GM19193 (cell line): ENCODE data around the gene BRSK2.

ENCODE experiments used
- POLR2A ChIP-seq: IDR thresholded peaks from 4 replicates; pipeline ENCODE4 v1.6.1; 2011; ENCODE audit not compliant: insufficient read depth, insufficient read length; ENCODE audit errors: extremely low read depth

The BRSK2 gene

DNA sequence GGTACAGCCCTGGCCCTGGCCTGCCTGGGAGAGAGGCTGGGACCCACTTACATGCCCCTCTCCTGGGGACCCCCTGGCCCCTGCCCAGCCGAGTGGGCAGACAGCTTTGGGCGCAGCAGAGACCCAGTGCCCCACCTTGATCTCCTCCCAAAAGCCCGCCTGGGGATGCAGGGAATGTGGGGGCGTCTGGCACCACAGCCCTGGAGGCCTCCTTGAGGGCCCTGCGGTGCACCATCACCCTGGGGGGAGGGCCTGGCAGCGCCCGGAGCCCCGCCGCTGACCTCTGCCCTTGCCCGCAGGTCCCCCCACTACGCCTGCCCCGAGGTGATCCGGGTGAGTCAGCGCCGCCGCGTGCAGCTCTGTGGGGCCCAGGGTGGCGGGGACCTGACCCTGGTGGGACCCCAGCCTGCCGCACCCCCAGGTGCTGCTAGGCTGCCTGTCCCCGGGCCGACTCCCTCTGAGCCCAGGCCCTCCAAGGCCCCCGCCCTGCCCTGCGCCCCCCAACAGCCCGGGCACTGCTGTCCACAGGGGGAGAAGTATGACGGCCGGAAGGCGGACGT lies 53.2 kb downstream of the BRSK2 start:
- no peak for TF ChIP-seq POLR2A

DNA sequence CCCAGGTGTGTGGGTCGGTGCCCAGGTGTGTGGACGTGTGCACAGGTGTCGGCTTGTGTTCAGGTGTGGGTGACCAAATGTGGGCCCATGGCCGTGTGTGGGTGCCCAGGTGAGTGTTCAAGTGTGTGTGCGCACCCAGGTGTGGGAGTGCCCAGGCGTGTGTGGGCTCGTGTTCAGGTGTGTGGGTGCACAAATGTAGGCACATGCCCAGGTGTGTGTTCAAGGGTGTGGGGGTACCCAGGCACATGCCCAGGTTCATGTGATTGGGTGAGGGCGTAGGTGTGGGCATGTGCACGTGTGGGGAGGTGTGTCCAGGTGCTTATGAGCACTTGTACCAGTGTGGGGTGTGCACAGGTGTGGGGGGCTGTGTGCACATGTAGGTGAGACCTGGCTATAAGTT lies 54.0 kb downstream of the BRSK2 start:
- no peak for TF ChIP-seq POLR2A

DNA sequence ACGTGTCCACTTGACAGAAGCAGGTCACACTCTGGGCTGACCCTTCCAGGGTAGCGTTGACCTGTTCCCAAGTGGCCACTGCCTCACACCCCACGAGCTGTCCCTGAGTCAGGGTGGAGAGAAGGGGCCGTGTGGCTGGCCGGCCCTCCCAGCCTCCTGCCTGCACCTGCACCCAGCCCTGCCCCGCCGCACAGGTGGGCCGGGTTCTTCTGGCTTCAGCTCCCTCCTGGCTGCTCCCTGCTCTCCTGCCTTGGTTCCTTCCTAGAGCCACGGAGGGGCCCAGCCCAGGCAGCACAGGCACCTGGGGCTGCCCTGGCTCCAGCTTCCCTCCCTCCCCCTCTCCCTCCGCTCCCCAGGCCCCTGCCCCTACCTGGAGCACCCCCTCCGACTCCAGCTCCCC lies 54.6 kb downstream of the BRSK2 start:
- TF ChIP-seq POLR2A: no peak

DNA sequence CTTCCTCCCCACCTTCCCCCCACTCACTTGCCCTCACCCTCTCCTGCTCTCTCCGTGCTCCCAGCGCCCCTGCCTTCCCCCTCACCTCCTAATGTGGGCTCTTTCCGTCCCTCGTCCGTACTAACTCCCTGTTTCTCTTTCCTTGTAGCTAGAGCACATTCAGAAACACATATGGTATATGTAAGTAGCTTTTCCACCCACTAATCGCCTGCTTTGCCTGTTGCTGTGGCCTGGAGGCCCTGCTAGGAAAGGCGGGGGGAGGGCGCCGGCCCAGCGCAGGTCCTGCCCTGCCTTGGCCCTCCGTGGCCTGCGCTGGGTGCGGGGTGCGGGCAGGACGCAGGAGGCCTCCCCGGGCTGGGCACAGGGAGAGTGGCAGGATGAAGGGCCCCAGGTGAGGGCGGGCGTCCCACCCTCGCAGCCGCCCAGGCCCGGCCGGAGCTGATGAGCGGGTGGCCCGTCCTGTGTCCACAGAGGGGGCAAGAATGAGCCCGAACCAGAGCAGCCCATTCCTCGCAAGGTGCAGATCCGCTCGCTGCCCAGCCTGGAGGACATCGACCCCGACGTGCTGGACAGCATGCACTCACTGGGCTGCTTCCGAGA lies 55.2 kb downstream of the BRSK2 start:
- TF ChIP-seq POLR2A: no peak

DNA sequence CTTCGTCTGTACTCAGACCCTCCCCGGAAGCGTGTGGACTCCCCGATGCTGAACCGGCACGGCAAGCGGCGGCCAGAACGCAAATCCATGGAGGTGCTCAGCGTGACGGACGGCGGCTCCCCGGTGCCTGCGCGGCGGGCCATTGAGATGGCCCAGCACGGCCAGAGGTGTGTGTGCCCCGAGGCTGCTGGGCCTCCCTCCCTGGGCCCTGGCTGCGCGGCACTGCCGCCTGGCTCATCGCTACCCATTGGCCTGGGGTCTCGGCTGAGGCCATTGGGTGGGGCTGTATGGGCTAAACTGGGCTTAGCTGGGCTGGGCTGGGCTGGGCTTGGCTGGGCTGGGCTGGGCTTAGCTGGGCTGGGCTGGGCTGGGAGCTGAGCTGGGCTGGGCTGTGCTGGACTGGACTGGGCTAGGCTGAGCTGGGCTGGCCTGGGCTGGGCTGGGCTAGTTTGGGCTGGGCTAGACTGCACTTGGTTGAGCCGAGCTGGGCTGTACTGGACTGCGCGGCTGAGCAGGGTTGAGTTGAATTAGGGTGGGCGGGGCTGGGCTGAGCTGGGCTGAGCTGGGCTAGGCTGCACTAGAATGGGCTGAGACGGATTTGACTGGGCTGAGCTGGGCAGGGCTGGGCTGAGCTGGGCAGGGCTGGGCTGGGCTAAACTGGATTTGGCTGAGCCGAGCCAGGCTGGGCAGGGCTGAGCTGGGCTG lies 56.2 kb downstream of the BRSK2 start:
- TF ChIP-seq POLR2A: no peak

DNA sequence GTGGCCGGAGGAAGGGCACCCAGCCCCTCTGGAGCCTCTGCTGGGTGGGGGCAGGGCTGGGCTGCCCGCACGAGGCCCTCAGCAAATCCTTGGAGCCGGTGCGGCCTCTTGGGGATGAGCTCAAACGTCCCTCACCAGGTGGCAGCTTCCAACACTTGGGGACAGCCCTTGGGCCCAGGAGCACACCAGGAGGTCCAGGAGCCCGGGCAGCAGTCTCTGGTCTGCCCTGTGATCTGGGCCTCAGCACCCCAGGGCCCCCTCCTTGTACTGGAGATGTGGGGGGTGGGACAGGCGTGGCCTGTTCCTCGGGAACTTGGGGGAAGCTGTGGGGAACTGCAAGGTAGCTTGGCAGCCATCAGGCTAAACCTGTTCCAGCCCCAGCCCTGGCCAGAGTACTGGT lies 56.9 kb downstream of the BRSK2 start:
- TF ChIP-seq POLR2A: no peak

DNA sequence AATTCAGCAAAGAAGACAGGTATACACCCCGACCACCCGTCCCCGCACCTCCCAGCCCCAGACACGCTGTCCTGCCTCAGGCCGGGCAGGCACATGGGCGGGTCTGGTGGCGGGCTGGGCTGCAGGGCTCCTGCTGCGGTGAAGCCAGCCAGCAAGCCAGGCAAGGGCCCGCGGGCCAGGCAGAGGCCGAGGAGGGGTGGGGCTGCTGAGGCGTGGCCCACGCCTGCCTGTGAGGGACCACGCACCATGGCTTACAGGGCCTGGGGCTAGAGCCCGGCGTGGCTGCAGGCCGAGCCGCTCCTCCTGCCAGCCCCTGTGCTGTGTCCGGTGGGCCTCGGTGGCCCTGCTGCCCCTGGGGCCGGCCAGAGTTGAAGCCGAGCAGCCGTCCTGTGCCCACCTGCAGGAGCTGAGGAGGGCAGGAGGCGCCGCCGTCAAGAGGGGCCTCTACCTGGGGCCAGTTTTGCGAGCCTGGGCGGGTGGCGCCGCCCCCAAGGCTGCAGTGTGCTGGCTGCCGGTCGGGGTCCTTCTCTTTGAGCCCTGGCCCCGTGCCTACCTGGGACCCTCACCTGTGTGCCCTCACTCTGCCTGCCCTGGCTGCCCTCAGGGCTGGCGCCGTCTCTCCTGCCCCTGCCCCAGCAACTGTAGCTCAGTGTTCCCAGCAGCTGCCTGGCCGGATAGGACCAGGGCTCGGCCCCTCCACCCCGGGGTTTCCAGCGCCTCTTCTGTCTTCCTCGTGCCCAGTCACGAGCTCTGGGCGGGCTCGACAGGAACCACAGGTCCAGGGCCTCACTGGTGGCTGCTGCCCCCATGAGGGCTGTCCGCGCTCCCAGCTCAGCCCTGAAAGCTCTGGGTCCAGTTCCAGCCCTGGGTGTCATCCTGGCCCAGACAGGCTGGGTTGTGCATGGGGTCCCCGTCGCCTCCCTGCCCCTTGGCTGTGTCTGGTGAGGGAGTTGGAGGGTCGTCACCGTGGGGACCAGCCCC lies 58.4 kb downstream of the BRSK2 start:
- TF ChIP-seq POLR2A: no peak

DNA sequence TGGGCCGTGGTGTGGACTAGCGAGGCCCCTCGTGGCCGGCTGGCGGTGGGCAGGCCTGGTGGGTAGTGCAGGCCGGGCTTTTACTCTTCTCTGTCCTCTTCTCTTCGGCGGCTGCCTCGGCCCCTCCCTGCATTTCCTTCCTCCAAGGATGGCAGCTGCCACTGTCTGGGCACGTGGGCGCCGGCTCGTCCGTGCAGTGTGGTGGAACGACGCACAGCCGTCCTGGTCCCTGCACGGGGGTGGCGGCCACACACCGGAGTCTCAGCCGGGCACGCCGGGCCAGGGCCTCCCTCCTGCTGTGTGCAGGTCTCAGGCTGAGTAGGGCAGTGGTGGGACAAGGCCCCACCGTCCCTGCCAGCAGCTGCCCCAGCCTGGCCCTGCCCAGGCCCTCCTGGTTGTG lies 59.1 kb downstream of the BRSK2 start:
- TF ChIP-seq POLR2A: no peak

DNA sequence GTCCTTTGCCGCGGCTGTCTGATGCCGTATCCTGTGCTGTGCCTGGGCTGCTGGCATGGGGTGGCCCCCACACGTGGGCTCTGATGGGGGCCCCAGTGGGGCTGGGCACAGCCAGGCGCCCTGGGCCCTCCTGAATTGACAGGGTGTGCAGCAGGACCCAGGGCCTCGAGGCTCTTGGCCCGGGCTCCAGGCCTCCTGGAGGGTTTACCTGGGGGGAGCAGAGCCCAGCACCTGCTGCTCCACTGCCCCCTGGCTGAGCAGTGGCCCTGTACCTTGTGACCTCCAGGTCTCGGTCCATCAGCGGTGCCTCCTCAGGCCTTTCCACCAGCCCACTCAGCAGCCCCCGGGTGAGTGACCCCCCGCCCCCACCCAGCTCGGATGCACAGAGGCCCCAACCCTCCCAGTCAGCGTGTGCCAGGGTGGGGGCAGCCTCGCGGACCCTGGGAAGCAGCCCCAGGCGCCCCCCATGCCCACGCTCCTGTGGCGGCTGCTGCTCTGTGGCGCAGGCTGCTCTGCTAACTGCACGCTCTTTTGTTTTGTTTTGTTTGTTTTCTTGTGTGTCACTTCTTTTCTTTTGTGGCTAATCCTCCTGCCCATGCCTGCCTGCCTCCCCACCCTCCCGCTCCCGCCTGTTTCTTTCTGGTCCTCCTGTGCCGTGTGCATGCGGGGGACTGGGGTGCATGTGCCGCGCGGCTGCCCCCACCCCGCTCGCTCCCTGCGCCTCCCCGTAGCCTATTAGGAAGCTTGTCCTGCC lies 59.9 kb downstream of the BRSK2 start:
- no peak for TF ChIP-seq POLR2A

DNA sequence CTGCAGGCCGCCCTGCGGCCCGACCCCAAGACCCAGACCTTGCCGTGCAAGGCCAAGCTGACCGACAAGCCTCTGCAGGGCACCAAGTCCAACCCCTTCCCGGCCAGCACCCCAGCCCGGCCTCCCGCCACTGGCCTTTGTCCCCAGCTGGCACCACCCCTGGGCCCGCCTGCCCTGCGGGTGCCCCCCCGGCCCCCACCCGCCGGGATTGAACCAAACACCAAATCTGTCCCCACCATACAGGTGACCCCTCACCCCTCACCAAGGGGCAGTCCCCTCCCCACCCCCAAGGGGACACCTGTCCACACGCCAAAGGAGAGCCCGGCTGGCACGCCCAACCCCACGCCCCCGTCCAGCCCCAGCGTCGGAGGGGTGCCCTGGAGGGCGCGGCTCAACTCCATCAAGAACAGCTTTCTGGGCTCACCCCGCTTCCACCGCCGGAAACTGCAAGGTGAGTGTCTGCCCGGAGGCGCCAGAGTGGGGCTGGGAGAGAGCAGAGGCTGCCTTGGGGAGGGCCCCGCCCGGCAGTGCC lies 60.7 kb downstream of the BRSK2 start:
- no peak for TF ChIP-seq POLR2A

DNA sequence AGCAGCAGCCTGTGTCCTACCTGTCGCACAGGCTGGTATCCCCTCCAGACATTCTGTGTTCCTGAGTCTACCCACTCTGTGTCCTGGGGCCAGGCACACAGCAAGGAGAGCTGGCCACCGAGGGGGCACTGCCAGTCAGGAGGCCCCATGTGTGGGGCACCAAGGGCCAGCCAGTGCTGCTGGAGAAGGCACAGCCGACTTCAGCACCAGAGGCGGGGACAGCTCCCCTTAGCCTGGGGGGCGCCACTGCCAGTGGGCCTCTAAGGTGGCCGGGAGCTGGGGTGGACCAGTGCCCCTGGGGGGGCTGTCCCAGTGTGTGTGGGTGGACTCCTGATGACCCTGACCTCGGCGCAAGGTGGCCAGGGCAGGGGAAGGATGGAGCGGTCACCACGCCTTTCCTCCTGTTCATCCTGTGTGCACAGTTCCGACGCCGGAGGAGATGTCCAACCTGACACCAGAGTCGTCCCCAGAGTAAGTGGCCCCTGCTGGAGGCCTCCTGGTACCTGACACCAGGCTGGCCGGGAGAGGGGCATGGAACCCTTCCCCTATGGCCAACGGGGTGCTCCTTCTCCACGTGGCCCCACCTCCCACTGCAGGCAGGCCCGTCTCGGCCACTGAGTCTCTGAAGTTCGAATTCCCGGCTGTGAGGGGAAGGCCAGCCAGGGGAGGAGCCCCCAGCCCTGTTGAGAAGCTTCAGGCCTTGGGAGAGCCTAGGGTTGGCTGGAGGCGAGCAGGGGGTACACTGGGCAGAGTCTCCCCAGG lies 61.4 kb downstream of the BRSK2 start:
- TF ChIP-seq POLR2A: no peak

DNA sequence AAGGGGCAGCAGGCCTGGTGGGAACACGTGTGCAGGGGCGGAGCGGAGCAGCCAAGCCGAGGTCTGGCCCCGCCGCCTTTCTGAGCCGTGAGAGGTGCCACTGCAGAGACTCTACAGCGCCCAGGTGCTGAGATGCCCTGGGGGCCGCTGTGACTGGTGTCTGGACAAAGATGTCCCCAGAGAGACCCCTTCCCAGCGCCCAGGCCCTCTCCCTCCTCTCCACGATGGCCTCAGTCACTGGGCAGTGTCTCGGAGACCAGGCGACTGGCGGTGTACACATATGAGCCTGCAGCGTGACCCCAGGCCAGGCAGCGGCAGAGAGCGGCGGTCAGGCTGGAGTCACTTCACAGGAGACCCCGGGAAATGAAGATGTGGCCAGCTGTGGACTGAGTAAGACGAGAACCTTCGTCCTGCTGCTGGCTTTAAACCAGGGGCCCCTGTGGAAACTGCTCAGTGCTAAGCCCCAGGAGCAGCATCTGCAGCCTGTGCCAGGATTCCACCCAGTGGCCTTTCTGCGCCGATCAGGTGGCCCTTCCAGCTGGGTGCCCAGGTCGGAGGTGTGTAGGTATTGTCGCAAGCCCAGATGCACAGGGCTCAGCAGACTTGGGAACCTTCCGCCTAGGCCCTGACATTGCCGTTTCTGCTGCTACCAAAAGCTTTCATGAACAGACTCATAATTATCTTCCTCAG lies 62.2 kb downstream of the BRSK2 start:
- TF ChIP-seq POLR2A: no peak

DNA sequence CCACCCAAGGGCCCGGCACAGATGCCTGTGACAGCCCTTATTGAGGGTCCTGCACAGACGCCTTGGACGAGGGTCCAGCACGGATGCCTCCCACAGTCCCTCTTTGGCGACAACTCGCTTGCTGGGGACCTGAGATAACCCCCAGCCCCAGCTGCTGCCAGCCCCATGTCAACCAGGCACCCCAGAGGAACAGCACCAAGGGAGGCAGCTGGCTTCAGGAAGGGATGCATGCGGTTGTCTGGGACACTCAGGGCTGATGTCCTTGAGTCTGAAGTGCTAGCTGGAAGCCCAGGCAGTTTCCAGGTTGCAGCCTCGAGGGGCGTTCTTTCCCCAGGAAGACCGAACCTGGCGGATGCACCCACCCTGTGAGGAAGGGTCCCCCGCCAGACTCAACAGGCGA lies 63.0 kb downstream of the BRSK2 start:
- TF ChIP-seq POLR2A: no peak
